ENCODE measurements around the gene DHX35.

DNA sequence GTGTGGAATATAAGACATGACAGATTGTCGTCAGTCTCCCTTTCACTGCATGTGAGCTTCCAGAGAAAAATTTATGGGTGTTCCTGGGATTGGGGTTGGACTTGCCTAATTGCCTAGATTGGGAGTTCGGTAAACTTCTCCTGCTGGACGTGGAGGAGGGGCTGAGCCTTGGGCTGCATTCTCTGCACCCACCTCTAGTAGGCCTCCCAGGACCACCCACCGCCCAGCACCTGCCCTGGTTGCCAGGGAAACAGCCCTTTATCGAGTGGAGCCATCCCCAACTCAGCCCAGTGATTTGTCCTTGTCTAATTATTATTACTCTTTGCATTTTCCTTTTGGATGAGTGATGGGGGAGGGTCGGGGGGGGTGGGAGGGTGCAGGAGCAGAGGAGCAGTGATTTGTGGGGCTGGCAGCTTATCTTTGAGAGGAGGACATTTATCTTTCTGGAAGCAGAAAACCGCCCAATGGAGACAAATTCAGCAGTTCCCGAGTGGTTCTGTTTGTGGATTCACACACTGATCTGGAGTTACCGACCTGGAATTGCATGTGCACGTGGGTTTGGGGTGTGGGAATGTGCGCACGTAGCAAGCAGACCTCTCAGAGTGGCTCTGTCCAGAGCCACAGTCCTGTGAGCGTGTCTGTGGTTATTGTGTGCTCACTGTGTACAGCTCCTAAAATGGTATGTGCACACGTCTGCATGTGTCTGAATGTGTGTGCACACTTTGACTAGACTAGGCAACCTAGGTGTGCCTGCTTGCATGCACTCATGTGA is 104.5 kb downstream of the DHX35 start:
- TF ChIP-seq, protein P1, sequence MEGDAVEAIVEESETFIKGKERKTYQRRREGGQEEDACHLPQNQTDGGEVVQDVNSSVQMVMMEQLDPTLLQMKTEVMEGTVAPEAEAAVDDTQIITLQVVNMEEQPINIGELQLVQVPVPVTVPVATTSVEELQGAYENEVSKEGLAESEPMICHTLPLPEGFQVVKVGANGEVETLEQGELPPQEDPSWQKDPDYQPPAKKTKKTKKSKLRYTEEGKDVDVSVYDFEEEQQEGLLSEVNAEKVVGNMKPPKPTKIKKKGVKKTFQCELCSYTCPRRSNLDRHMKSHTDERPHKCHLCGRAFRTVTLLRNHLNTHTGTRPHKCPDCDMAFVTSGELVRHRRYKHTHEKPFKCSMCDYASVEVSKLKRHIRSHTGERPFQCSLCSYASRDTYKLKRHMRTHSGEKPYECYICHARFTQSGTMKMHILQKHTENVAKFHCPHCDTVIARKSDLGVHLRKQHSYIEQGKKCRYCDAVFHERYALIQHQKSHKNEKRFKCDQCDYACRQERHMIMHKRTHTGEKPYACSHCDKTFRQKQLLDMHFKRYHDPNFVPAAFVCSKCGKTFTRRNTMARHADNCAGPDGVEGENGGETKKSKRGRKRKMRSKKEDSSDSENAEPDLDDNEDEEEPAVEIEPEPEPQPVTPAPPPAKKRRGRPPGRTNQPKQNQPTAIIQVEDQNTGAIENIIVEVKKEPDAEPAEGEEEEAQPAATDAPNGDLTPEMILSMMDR (conservative IDR thresholded peaks at IDR 0.05): no peak
- no peak for TF ChIP-seq EZH2 (IDR thresholded peaks at IDR 0.05; ENCODE audit: low read depth)
